ENCODE data around the gene PABPN1. TPM values are rescaled to one million over a fixed set of nuclear protein-coding genes. Genes with fewer than 3 reads are reported as not detected.

The PABPN1 gene
- polyA plus RNA-seq, 2 of the 4 experiments (the other 2 are of a cell fraction) = 157 to 197 TPM

GRCh38 chr14:23294734-23295561, 26.3 kb upstream of the PABPN1 start (continued):
- TF ChIP-seq ELK1 (IDR thresholded peaks at IDR 0.05; ENCODE audit: low read depth, low read length) (no peak), CTCF (IDR thresholded peaks at IDR 0.05) (peak; percentile 82)

GRCh38 chr14:23296012-23296777, 25.1 kb upstream of the PABPN1 start:
- CTCF ChIA-PET = interaction anchor here (1.1 to 12.8 kb wide), 14 partner anchors 10 to 262 kb away, joined by 3 to 254 read pairs (median 4); partner anchors contain the start of gene HOMEZ

GRCh38 chr14:23297096-23297495, 24.2 kb upstream of the PABPN1 start:
- no peak for DNase-seq (ENCODE audit: low read depth in 1 of 2, low spot score in 1 of 2)
- POLR2A ChIA-PET = interaction anchor here (2.2 kb wide), 1 partner anchor 10 kb away, joined by 8 read pairs; the partner anchor contains the start of gene BCL2L2
- no peak for ATAC-seq
- TF ChIP-seq ZFP36 (IDR thresholded peaks at IDR 0.05; ENCODE audit: borderline replicate concordance, partially characterized antibody) (no peak), POLR2A (IDR thresholded peaks at IDR 0.05; ENCODE audit: low read length) (no peak), HOXB13 (CRISPR knock-in tag; IDR thresholded peaks at IDR 0.05; ENCODE audit: low read depth) (no peak), RAD21 (conservative IDR thresholded peaks at IDR 0.05 in 1 of 2, IDR thresholded peaks at IDR 0.05 in 1 of 2) (no peak), TFCP2L1 (CRISPR knock-in tag; IDR thresholded peaks at IDR 0.05) (no peak), POLR2AphosphoS2 (conservative IDR thresholded peaks at IDR 0.05; ENCODE audit: low read length) (no peak), ZSCAN20 (CRISPR knock-in tag; IDR thresholded peaks at IDR 0.05) (no peak)
- no peak for FAIRE-seq
- Histone ChIP-seq H3K9me3 (no peaks in the 10 kb centered on the region), H3K4me3 (no peak overlapping the region), H3K4me2 (no peak overlapping the region), H3K27ac (no peak overlapping the region), H3K4me1 (peaks cover 10% of the 10 kb centered on the region; the same call in 2 of the 3 replicates)
- CTCF ChIA-PET = interaction anchor here (1.0 to 12.8 kb wide), 9 partner anchors 11 to 178 kb away, joined by 3 to 254 read pairs (median 4); partner anchors contain the start of genes CEBPE and HOMEZ
- 91% methylated on average over 7 of the region's 7 CpGs for WGBS (ENCODE audit: missing lambda C conversion rate)

More at GRCh38 chr14:23296012-23296777, 25.1 kb upstream of the PABPN1 start:
- Histone ChIP-seq H3K4me3 (no peak overlapping the region), H3K27ac (no peak overlapping the region), H3K4me2 (no peak overlapping the region), H3K4me1 (peaks cover 10% of the 10 kb centered on the region; the same call in 2 of the 3 replicates), H3K9me3 (no peaks in the 10 kb centered on the region)
- DNase-seq (ENCODE audit: low read depth in 1 of 2, low spot score in 1 of 2) = no peak
- POLR2A ChIA-PET = interaction anchor here (2.2 kb wide), 1 partner anchor 11 kb away, joined by 8 read pairs; the partner anchor contains the start of gene BCL2L2
- WGBS (ENCODE audit: missing lambda C conversion rate) = 93% methylated on average over 7 of the region's 7 CpGs
- no peak for ATAC-seq
- FAIRE-seq = no peak
- TF ChIP-seq HOXB13 (CRISPR knock-in tag; IDR thresholded peaks at IDR 0.05; ENCODE audit: low read depth) (no peak), SREBF2 (IDR thresholded peaks at IDR 0.05) (no peak), ESRRA (IDR thresholded peaks at IDR 0.05; ENCODE audit: borderline replicate concordance, low read length) (no peak), POLR2AphosphoS2 (conservative IDR thresholded peaks at IDR 0.05; ENCODE audit: low read length) (no peak), RAD21 (conservative IDR thresholded peaks at IDR 0.05 in 1 of 2, IDR thresholded peaks at IDR 0.05 in 1 of 2) (no peak), PBX3 (IDR thresholded peaks at IDR 0.05) (no peak), RCOR1 (IDR thresholded peaks at IDR 0.05; ENCODE audit: low read depth, low read length) (no peak)
